Heart left ventricle (tissue), 13 donors: ENCODE results near the gene PTPRM.

ENCODE experiments used
- POLR2A ChIP-seq, 2 donors: fragments of 450-650 bp; IDR thresholded peaks; one replicate each; pipeline ENCODE4 v1.6.1; 2017; ENCODE audit warnings: antibody characterized with exemption in 2 of 2, mild to moderate bottlenecking in 2 of 2, moderate library complexity in 2 of 2
- TF ChIP-seq, protein P1 (sequence below), 12 donors: fragments of 200-600 bp; sonication (generic) in 4 of 12; IDR thresholded peaks; one replicate each; pipeline versions ENCODE4 v1.5.0 to v1.8.0; 2018 to 2022; ENCODE audit warnings: antibody characterized with exemption in 12 of 12, mild to moderate bottlenecking in 5 of 12
- donor health status: ischemic (EF 13 %, LVEDD 7.1; RV severe dilation, severe dysfunction).
- donor health status: DM: no; HTN: yes; CAD: no.
- donor health status: DM: no; HTN: no; CAD: no.
- donor health status: ischemic (EF 25% LVEDD 6.9; RV normal size, moderate dysfunction).
- donor health status: ischemic (EF 25% LVEDD 5.7; RV mildly dilated, moderate dysfunction).
- donor health status: ischemic (EF 35%, LVEDD 5.7; RV mildly dilated, moderate dysfunction).
- donor health status: nonischemic (EF 11% LVEDD 7.7; RV severe dilation, severe dysfunction).
- donor health status: DM: yes; HTN: yes; CAD: no.
- donor health status: PGD.
- donor health status: ischemic (EF 29% LVEDD 5.4; RV normal size, mild dysfunction).
- donor health status: nonischemic (EF 23%, LVEDD 6.1; RV moderate dilation, normal function).

DNA sequence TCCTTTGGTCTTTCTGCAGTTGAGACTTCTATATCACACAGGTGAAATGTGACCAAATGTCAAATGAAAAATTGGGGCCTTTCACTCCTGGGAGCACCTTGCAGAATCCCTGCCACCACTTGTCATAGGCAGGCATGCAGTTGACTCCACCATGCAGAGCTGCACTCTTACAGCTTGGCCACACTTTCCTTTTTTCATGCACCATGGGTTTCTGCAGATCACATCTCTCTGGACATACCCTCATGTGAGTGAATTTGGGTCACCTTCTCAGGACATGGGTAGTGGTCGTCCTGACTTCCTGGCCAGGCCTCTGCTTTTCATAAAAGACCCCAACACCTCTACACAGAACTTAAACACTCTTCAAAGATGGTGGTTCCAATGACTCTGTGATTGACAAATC lies 887.0 kb downstream of the PTPRM start:
- TF ChIP-seq, protein P1, sequence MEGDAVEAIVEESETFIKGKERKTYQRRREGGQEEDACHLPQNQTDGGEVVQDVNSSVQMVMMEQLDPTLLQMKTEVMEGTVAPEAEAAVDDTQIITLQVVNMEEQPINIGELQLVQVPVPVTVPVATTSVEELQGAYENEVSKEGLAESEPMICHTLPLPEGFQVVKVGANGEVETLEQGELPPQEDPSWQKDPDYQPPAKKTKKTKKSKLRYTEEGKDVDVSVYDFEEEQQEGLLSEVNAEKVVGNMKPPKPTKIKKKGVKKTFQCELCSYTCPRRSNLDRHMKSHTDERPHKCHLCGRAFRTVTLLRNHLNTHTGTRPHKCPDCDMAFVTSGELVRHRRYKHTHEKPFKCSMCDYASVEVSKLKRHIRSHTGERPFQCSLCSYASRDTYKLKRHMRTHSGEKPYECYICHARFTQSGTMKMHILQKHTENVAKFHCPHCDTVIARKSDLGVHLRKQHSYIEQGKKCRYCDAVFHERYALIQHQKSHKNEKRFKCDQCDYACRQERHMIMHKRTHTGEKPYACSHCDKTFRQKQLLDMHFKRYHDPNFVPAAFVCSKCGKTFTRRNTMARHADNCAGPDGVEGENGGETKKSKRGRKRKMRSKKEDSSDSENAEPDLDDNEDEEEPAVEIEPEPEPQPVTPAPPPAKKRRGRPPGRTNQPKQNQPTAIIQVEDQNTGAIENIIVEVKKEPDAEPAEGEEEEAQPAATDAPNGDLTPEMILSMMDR (IDR thresholded peaks at IDR 0.05): no peak
- no peak for TF ChIP-seq POLR2A (IDR thresholded peaks at IDR 0.05)
